ENCODE results near the gene DEFB124. TPM values are rescaled to one million over a fixed set of nuclear protein-coding genes. Genes with fewer than 3 reads are reported as not detected.

Gene DEFB124
- total and polyA plus RNA-seq, 4 experiments from 2014 or later: not detected

DNA sequence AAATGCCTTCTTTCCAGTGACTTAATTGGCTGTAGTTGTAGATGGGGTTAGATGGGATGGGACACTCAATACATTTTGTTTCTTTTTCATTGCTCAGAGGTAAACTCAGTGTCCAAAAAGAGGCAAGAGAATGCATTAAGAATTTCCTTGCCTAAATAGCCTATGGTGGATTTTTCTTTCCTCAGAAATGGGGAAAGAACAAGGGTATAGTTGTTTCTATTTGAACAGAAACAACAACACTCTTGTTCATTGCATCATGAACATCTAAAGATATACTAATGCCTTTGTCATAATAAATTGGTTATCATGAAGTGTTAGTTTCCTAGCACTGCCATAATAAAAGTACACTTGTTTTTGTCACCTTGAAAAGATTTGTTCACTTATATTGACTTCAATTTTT is 49.1 kb downstream of the DEFB124 start:
- H3K4me3 ChIP-seq (ENCODE audit: low read length in 2 of 2): no peak overlapping the region
- no peaks in the 10 kb centered on the region for H3K27me3 ChIP-seq (ENCODE audit: insufficient read depth, low read length)
- H3K4me3 Mint-ChIP-seq: no peak overlapping the region
- H3K27ac Mint-ChIP-seq: no peak overlapping the region
- intact Hi-C loops (cut with micrococcal nuclease): no loop called here
- peaks cover 0 to 6% (median 0%) of the 10 kb centered on the region in 8 donors for H3K9me3 Mint-ChIP-seq
- H3K4me1 Mint-ChIP-seq: no peaks in the 10 kb centered on the region
- H3K27me3 Mint-ChIP-seq: peaks cover 0 to 6% of the 10 kb centered on the region in 2 donors
- H3K4me1 ChIP-seq (ENCODE audit: insufficient read depth, low read length): no peaks in the 10 kb centered on the region
- no peaks in the 10 kb centered on the region for H3K9me3 ChIP-seq (ENCODE audit: control insufficient read depth in 1 of 2, low read length in 2 of 2)
- no peaks in the 10 kb centered on the region for H3K36me3 ChIP-seq (ENCODE audit: insufficient read depth, low read length)
- no peak for DNase-seq
- ChIA-PET POLR2A (ENCODE audit: partially characterized antibody) (no interaction called here), CTCF (ENCODE audit: partially characterized antibody) (no interaction called here)
- H3K36me3 Mint-ChIP-seq: no peaks in the 10 kb centered on the region
- H3K27ac ChIP-seq (ENCODE audit: low read depth, low read length): no peak overlapping the region

- ChIA-PET POLR2A (ENCODE audit: partially characterized antibody) (no interaction called here), CTCF (ENCODE audit: partially characterized antibody) (no interaction called here)
- Mint-ChIP-seq H3K4me1 (no peaks in the 10 kb centered on the region), H3K36me3 (no peaks in the 10 kb centered on the region), H3K27ac (no peak overlapping the region), H3K9me3 (peaks cover 0 to 2% (median 0%) of the 10 kb centered on the region in 8 donors), H3K4me3 (no peak overlapping the region), H3K27me3 (peaks cover 13 to 14% of the 10 kb centered on the region in 2 donors)
- intact Hi-C loops (cut with micrococcal nuclease): no loop called here
- no peak overlapping the region for H3K4me3 ChIP-seq (ENCODE audit: low read length in 2 of 2)
- no peak for DNase-seq
- H3K27ac ChIP-seq (ENCODE audit: low read depth, low read length): no peak overlapping the region
- no peaks in the 10 kb centered on the region for H3K27me3 ChIP-seq (ENCODE audit: insufficient read depth, low read length)
- H3K4me1 ChIP-seq (ENCODE audit: insufficient read depth, low read length): no peaks in the 10 kb centered on the region
- no peaks in the 10 kb centered on the region for H3K9me3 ChIP-seq (ENCODE audit: control insufficient read depth in 1 of 2, low read length in 2 of 2)
- no peaks in the 10 kb centered on the region for H3K36me3 ChIP-seq (ENCODE audit: insufficient read depth, low read length)
Observed at GRCh38 chr20:31418307-31418706, 56.6 kb downstream of the DEFB124 start.

DNA sequence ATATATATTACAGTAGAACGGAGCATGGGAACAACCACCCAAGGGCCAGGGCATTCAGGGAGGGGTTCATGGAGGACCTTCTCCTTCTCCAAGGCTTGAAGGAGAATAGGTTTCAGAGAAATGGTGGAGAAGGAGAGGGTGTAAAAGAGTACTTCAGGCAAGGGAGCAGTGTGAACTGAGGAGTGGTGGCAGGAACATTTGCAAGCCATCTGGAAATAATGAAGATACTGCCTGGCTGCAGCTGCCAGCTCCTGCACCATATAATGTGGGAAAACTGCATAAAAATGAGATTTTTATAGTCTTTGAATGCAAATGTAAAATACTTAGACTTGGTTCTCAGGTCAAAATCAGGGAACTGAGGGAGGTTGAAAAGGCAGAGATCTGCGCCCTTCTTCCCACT is 59.3 kb downstream of the DEFB124 start:
- no peaks in the 10 kb centered on the region for H3K4me1 Mint-ChIP-seq
- no peaks in the 10 kb centered on the region for H3K36me3 Mint-ChIP-seq
- no peaks in the 10 kb centered on the region for H3K27me3 ChIP-seq (ENCODE audit: insufficient read depth, low read length)
- no peak for DNase-seq
- ChIA-PET POLR2A (ENCODE audit: partially characterized antibody) (no interaction called here), CTCF (ENCODE audit: partially characterized antibody) (no interaction called here)
- H3K9me3 ChIP-seq (ENCODE audit: control insufficient read depth in 1 of 2, low read length in 2 of 2): no peaks in the 10 kb centered on the region
- peaks cover 13 to 17% of the 10 kb centered on the region in 2 donors for H3K27me3 Mint-ChIP-seq
- no peaks in the 10 kb centered on the region for H3K4me1 ChIP-seq (ENCODE audit: insufficient read depth, low read length)
- intact Hi-C loops (cut with micrococcal nuclease): no loop called here
- H3K9me3 Mint-ChIP-seq: peaks cover 0 to 2% (median 0%) of the 10 kb centered on the region in 8 donors
- H3K27ac ChIP-seq (ENCODE audit: low read depth, low read length): no peak overlapping the region
- no peak overlapping the region for H3K4me3 Mint-ChIP-seq
- H3K36me3 ChIP-seq (ENCODE audit: insufficient read depth, low read length): no peaks in the 10 kb centered on the region
- no peak overlapping the region for H3K4me3 ChIP-seq (ENCODE audit: low read length in 2 of 2)
- H3K27ac Mint-ChIP-seq: peak overlapping the region in 1 of 7 donors; percentile 68

Other genes starting within 250 kb of the DEFB124 start
- gene DEFB115, start 217.5 kb downstream of the DEFB124 start, total RNA-seq: not detected
- not detected for gene DEFB115, start 217.5 kb downstream of the DEFB124 start, polyA plus RNA-seq
- not detected for gene DEFB116, start 166.5 kb downstream of the DEFB124 start, total RNA-seq
- gene DEFB116, start 166.5 kb downstream of the DEFB124 start, polyA plus RNA-seq: not detected
- gene DEFB118, start 106.5 kb downstream of the DEFB124 start, total RNA-seq: not detected
- not detected for gene DEFB118, start 106.5 kb downstream of the DEFB124 start, polyA plus RNA-seq
- gene DEFB119, start 84.5 kb downstream of the DEFB124 start, total RNA-seq: not detected
- not detected for gene DEFB119, start 84.5 kb downstream of the DEFB124 start, polyA plus RNA-seq
- gene DEFB121, start 68.9 kb downstream of the DEFB124 start, total RNA-seq: not detected
- not detected for gene DEFB121, start 68.9 kb downstream of the DEFB124 start, polyA plus RNA-seq
- gene DEFB123, start 34.5 kb downstream of the DEFB124 start, total RNA-seq: not detected
- gene DEFB123, start 34.5 kb downstream of the DEFB124 start, polyA plus RNA-seq: not detected
- not detected for gene REM1, start 161 bp upstream of the DEFB124 start, total RNA-seq
- not detected for gene REM1, start 161 bp upstream of the DEFB124 start, polyA plus RNA-seq
- gene HM13, start 39.3 kb upstream of the DEFB124 start, total RNA-seq: 100 to 1,000 TPM; 133 to 156 TPM
- gene HM13, start 39.3 kb upstream of the DEFB124 start, polyA plus RNA-seq: 100 to 1,000 TPM; 166 to 171 TPM
- gene ID1, start 130.2 kb upstream of the DEFB124 start, total RNA-seq: under 1 TPM in 1 of 2 experiments, not detected in 1; 0.50 TPM
- 1 to 10 TPM in 1 of 2 donors, under 1 TPM in 1; 0.49 to 1.4 TPM for gene ID1, start 130.2 kb upstream of the DEFB124 start, polyA plus RNA-seq
- gene COX4I2, start 162.8 kb upstream of the DEFB124 start, total RNA-seq: not detected
- gene COX4I2, start 162.8 kb upstream of the DEFB124 start, polyA plus RNA-seq: not detected
- gene BCL2L1, start 247.7 kb upstream of the DEFB124 start, total RNA-seq: 10 to 100 TPM; 20.3 to 20.8 TPM
- gene BCL2L1, start 247.7 kb upstream of the DEFB124 start, polyA plus RNA-seq: 10 to 100 TPM; 22.8 to 26.1 TPM

Measured in CD4-positive, alpha-beta memory T cell (primary cell).